ENCODE measurements around the gene USF3.

The USF3 gene

GRCh38 chr3:113744941-113745755 lies 48.7 kb upstream of the USF3 start:
- Histone ChIP-seq H3K4me1 (ENCODE audit: insufficient read depth, low read length, severe bottlenecking) (peaks cover 70% of the 10 kb centered on the region), H3K9me2 (ENCODE audit: low read depth, low read length) (no peaks in the 10 kb centered on the region), H3K27ac (ENCODE audit: low read depth, low read length, poor library complexity, severe bottlenecking) (peak overlapping the region; percentile 98), H3K4me2 (ENCODE audit: low read length) (peak overlapping the region; percentile 93), H3K36me3 (ENCODE audit: insufficient read depth, low read length) (peaks cover 21% of the 10 kb centered on the region), H3K9me3 (ENCODE audit: low read length) (no peaks in the 10 kb centered on the region), H3K9ac (ENCODE audit: low read length) (peak overlapping the region; percentile 98), H4K20me1 (ENCODE audit: insufficient read depth, low read length) (no peaks in the 10 kb centered on the region), H2AFZ (ENCODE audit: low read length) (no peak overlapping the region), H3K4me3 (ENCODE audit: low read depth, low read length, poor library complexity, severe bottlenecking) (peak overlapping the region; percentile 98), H3K79me2 (ENCODE audit: insufficient read depth, low read length) (peaks cover 86% of the 10 kb centered on the region), H3K27me3 (ENCODE audit: insufficient read depth, low read length) (no peaks in the 10 kb centered on the region), H3F3A (ENCODE audit: insufficient read depth, low read length) (no peaks in the 10 kb centered on the region)
- TF ChIP-seq CTCF (IDR thresholded peaks at IDR 0.05; ENCODE audit: low read length) (peak; percentile 70), EZH2 (IDR thresholded peaks at IDR 0.05; ENCODE audit: borderline replicate concordance, low read length) (no peak)

DNA sequence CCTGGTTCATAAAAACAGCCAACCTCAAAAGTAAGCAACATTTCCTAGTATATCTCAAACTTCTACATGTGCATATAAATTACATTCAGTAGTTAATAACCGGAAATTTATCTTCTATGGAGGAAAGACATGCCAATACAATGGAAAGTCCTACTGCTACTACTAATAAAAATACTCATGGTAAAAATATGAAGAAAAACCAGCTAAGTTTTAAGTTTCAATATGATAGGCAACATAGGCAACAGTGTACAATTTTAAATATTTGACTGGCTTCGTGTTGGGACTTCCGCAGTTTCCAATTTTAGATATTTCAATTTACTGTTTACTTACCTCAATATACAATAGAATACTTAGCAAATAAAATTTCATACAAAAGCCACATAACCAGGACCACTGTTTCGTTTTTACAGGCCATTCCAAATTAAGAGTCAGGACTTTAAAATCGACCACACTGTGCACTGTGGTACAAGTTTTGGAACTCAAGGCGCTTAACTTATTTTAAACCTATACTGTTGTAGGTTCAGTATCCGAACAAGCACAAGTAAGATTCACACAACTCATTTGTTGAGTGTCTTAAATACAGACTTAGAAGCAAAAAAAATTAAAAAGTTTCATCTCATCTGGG lies 46.7 kb upstream of the USF3 start:
- no peaks in the 10 kb centered on the region for H3F3A ChIP-seq (ENCODE audit: insufficient read depth, low read length)
- peaks cover 21% of the 10 kb centered on the region for H3K36me3 ChIP-seq (ENCODE audit: insufficient read depth, low read length)
- no peaks in the 10 kb centered on the region for H3K9me3 ChIP-seq (ENCODE audit: low read length)
- H3K9me2 ChIP-seq (ENCODE audit: low read depth, low read length) = no peaks in the 10 kb centered on the region
- peak overlapping the region; percentile 93 for H3K4me2 ChIP-seq (ENCODE audit: low read length)
- peaks cover 87% of the 10 kb centered on the region for H3K79me2 ChIP-seq (ENCODE audit: insufficient read depth, low read length)
- no peaks in the 10 kb centered on the region for H3K27me3 ChIP-seq (ENCODE audit: insufficient read depth, low read length)
- H3K4me1 ChIP-seq (ENCODE audit: insufficient read depth, low read length, severe bottlenecking) = peaks cover 70% of the 10 kb centered on the region
- H2AFZ ChIP-seq (ENCODE audit: low read length) = no peak overlapping the region
- H3K9ac ChIP-seq (ENCODE audit: low read length) = peak overlapping the region; percentile 98
- H4K20me1 ChIP-seq (ENCODE audit: insufficient read depth, low read length) = no peaks in the 10 kb centered on the region
- TF ChIP-seq CTCF (IDR thresholded peaks at IDR 0.05; ENCODE audit: low read length) (no peak), EZH2 (IDR thresholded peaks at IDR 0.05; ENCODE audit: borderline replicate concordance, low read length) (no peak)
- peak overlapping the region; percentile 98 for H3K4me3 ChIP-seq (ENCODE audit: low read depth, low read length, poor library complexity, severe bottlenecking)
- H3K27ac ChIP-seq (ENCODE audit: low read depth, low read length, poor library complexity, severe bottlenecking) = peak overlapping the region; percentile 31

DNA sequence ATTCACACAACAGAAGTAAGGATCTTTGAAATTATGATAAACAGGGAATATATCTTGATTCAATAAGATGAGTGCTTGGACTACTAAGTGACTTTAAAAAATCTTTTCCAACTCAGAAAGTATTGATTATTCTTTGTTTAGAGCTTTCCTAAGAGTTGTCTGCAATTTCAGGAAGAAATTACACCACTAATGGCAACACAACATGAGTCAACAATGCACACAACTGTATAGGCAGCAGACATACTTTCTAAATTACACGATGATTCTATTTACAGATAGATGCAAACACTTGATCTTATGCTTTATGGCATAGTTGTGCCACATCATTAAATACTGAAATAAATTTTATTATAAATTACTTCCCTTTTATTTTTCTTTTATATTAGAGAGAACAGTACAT lies 45.2 kb upstream of the USF3 start:
- Histone ChIP-seq H3K27ac (ENCODE audit: low read depth, low read length, poor library complexity, severe bottlenecking) (peak overlapping the region; percentile 31), H3K4me1 (ENCODE audit: insufficient read depth, low read length, severe bottlenecking) (peaks cover 79% of the 10 kb centered on the region), H3K4me3 (ENCODE audit: low read depth, low read length, poor library complexity, severe bottlenecking) (peak overlapping the region; percentile 8), H3K4me2 (ENCODE audit: low read length) (peak overlapping the region; percentile 49), H3K9me3 (ENCODE audit: low read length) (no peaks in the 10 kb centered on the region), H3K9me2 (ENCODE audit: low read depth, low read length) (no peaks in the 10 kb centered on the region), H3F3A (ENCODE audit: insufficient read depth, low read length) (no peaks in the 10 kb centered on the region), H3K27me3 (ENCODE audit: insufficient read depth, low read length) (no peaks in the 10 kb centered on the region), H3K36me3 (ENCODE audit: insufficient read depth, low read length) (peaks cover 21% of the 10 kb centered on the region), H2AFZ (ENCODE audit: low read length) (no peak overlapping the region), H3K9ac (ENCODE audit: low read length) (peak overlapping the region; percentile 2; the same call in 1 of the 2 replicates), H3K79me2 (ENCODE audit: insufficient read depth, low read length) (peaks cover 90% of the 10 kb centered on the region), H4K20me1 (ENCODE audit: insufficient read depth, low read length) (peaks cover 3% of the 10 kb centered on the region; the same call in 1 of the 2 replicates)
- TF ChIP-seq EZH2 (IDR thresholded peaks at IDR 0.05; ENCODE audit: borderline replicate concordance, low read length) (no peak), CTCF (IDR thresholded peaks at IDR 0.05; ENCODE audit: low read length) (no peak)

All from OCI-LY1 (cell line).